Measurements from ENCODE around the gene ADGRB3. TPM values are rescaled to one million over a fixed set of nuclear protein-coding genes. Genes with fewer than 3 reads are reported as not detected.
"Not testable (repeated sequence)": the region's sequence is repeated elsewhere in the genome, so short reads cannot be mapped to it uniquely, and the experiment has no call there.

The ADGRB3 gene
- total and polyA plus RNA-seq, 5 donors = 0.88 to 2.6 (median 1.5) TPM

DNA sequence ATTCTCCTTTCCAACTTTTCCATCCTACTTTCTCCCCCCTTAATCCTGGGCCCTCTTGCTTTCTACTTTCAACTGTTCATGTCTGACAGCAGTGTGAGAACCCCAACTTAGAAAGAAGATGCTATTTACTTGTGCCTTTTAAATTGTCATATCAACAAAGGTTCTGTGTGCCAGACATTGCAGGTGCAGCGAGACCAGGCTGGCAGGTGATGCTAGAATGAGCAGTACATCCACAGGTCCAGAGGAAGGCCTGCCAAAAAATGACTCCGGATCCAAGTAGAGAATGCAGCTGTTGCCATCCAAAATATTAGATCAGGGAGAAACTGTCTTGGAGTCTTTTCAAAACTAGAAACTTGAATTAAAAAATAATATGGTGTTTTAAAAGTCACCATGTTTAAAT lies 651.2 kb downstream of the ADGRB3 start:
- no peaks in the 10 kb centered on the region for H3K9me3 ChIP-seq (ENCODE audit: control insufficient read depth, low read length)
- H3K27me3 ChIP-seq (ENCODE audit: control insufficient read depth, insufficient read depth) = no peaks in the 10 kb centered on the region
- DNase-seq (peak in 1 of 3 donors; percentile 28), ATAC-seq (no peak)
- no peak overlapping the region for H3K4me3 ChIP-seq (ENCODE audit: low read length)
- 61% methylated on average over 2 of the region's 2 CpGs for WGBS
- H3K27ac ChIP-seq (ENCODE audit: low read length) = no peak overlapping the region
- intact Hi-C loops (cut with DNase I) = no loop called here
- no peaks in the 10 kb centered on the region for H3K4me1 ChIP-seq (ENCODE audit: control insufficient read depth, insufficient read depth, low read length)

GRCh38 chr6:69288198-69288597 lies 653.1 kb downstream of the ADGRB3 start:
- H3K27me3 ChIP-seq (ENCODE audit: control insufficient read depth, insufficient read depth); H3K4me1 ChIP-seq (ENCODE audit: control insufficient read depth, insufficient read depth, low read length); H3K4me3 ChIP-seq (ENCODE audit: low read length); H3K9me3 ChIP-seq (ENCODE audit: control insufficient read depth, low read length); ATAC-seq; H3K27ac ChIP-seq (ENCODE audit: low read length); DNase-seq; intact Hi-C loops (cut with DNase I): not testable (repeated sequence)
- WGBS = 90% methylated on average over 5 of the region's 5 CpGs

DNA sequence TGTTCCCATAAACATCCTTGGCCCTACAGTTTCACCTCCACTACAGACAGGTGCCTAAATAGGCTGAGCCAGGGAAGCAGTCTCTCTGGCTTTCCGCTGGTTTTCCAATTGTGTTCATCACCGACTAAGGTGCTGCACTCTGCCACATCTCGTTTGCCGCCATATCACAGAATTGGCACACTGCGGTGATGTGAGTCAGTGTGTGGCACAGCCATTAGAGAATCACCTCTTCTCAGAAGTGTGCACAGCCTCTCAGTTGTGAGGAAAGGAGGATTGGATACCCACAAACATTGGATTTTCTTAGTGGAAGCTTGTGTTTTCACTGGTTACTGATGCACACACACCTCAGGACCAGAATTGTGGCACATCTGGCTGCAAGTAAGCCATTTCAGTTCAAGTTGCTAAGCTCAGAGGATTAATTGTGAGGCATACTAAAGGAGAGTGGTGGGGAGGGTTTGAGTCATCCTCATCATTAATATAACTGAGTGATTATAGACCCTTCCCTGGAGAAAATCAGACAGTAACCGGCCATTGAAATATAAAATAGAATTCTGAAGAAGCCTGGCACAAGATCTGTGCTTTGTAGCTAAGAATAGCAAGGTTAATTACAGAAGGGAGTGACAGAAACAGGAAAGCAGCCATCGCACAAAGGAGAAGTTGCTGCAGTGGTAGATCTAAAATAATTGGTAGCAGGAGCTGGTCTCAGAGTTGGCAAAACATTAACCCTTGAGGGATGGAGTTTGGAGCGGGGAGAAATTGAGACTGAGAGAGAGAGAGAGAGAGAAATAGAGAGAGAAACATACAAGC lies 654.8 kb downstream of the ADGRB3 start:
- H3K27ac ChIP-seq (ENCODE audit: low read length) = peak overlapping the region; percentile 19
- WGBS = 66% methylated on average over 8 of the region's 8 CpGs

GRCh38 chr6:69293471-69293870 lies 658.4 kb downstream of the ADGRB3 start:
- 69% methylated on average over 4 of the region's 4 CpGs for WGBS
- intact Hi-C loops (cut with DNase I) = no loop called here

More for the DNA sequence above, 654.8 kb downstream of the ADGRB3 start:
- ATAC-seq (no peak), DNase-seq (no peak)
- intact Hi-C loops (cut with DNase I) = no loop called here
- H3K4me3 ChIP-seq (ENCODE audit: low read length) = no peak overlapping the region
- H3K9me3 ChIP-seq (ENCODE audit: control insufficient read depth, low read length) = no peaks in the 10 kb centered on the region
- no peaks in the 10 kb centered on the region for H3K27me3 ChIP-seq (ENCODE audit: control insufficient read depth, insufficient read depth)
- peaks cover 2% of the 10 kb centered on the region for H3K4me1 ChIP-seq (ENCODE audit: control insufficient read depth, insufficient read depth, low read length)

DNA sequence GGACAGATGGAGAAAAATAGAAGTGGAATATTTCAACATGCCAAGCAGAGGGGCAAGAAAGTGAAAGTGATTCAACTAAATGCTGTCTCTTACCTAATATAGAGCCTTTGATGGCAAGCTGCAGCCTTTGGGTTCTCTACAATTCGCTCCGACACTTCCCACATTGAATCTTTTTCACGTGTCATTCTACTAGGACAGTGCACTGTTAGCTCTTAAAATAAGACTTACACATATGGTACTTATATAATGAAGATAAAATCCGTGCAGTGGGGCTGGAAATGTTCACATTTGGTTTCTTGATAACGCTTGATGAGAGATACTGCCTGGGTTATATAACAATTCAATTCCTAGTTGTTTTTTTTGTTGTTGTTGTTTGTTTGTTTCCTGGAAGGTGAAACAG lies 659.3 kb downstream of the ADGRB3 start:
- no peak for ATAC-seq
- H3K27me3 ChIP-seq (ENCODE audit: control insufficient read depth, insufficient read depth) = no peaks in the 10 kb centered on the region
- no peaks in the 10 kb centered on the region for H3K9me3 ChIP-seq (ENCODE audit: control insufficient read depth, low read length)
- DNase-seq = no peak
- intact Hi-C loops (cut with DNase I) = no loop called here
- no peak overlapping the region for H3K27ac ChIP-seq (ENCODE audit: low read length)
- 54% methylated on average over 5 of the region's 5 CpGs for WGBS
- H3K4me1 ChIP-seq (ENCODE audit: control insufficient read depth, insufficient read depth, low read length) = peaks cover 2% of the 10 kb centered on the region
- H3K4me3 ChIP-seq (ENCODE audit: low read length) = no peak overlapping the region

More at GRCh38 chr6:69293471-69293870, 658.4 kb downstream of the ADGRB3 start:
- H3K9me3 ChIP-seq (ENCODE audit: control insufficient read depth, low read length) = no peaks in the 10 kb centered on the region
- DNase-seq (no peak), ATAC-seq (no peak)
- no peak overlapping the region for H3K27ac ChIP-seq (ENCODE audit: low read length)
- no peak overlapping the region for H3K4me3 ChIP-seq (ENCODE audit: low read length)
- no peaks in the 10 kb centered on the region for H3K27me3 ChIP-seq (ENCODE audit: control insufficient read depth, insufficient read depth)
- peaks cover 2% of the 10 kb centered on the region for H3K4me1 ChIP-seq (ENCODE audit: control insufficient read depth, insufficient read depth, low read length)

GRCh38 chr6:69294862-69295261 lies 659.8 kb downstream of the ADGRB3 start:
- 63% methylated on average over 4 of the region's 4 CpGs for WGBS
- Histone ChIP-seq H3K9me3 (ENCODE audit: control insufficient read depth, low read length) (no peaks in the 10 kb centered on the region), H3K27ac (ENCODE audit: low read length) (no peak overlapping the region), H3K4me3 (ENCODE audit: low read length) (no peak overlapping the region), H3K27me3 (ENCODE audit: control insufficient read depth, insufficient read depth) (no peaks in the 10 kb centered on the region), H3K4me1 (ENCODE audit: control insufficient read depth, insufficient read depth, low read length) (peaks cover 2% of the 10 kb centered on the region)
- no peak for DNase-seq
- no peak for ATAC-seq
- intact Hi-C loops (cut with DNase I) = no loop called here

- no peak overlapping the region for H3K4me3 ChIP-seq (ENCODE audit: low read length)
- 61% methylated on average over 2 of the region's 2 CpGs for WGBS
- no peaks in the 10 kb centered on the region for H3K4me1 ChIP-seq (ENCODE audit: control insufficient read depth, insufficient read depth, low read length)
- H3K27me3 ChIP-seq (ENCODE audit: control insufficient read depth, insufficient read depth) = no peaks in the 10 kb centered on the region
- intact Hi-C loops (cut with DNase I) = no loop called here
- H3K27ac ChIP-seq (ENCODE audit: low read length) = no peak overlapping the region
- ATAC-seq (no peak), DNase-seq (no peak)
- no peaks in the 10 kb centered on the region for H3K9me3 ChIP-seq (ENCODE audit: control insufficient read depth, low read length)
Observed at GRCh38 chr6:69303382-69303781, 668.3 kb downstream of the ADGRB3 start.

- 53% methylated on average over 2 of the region's 2 CpGs for WGBS
- DNase-seq (no peak), ATAC-seq (no peak)
- intact Hi-C loops (cut with DNase I) = no loop called here
- no peaks in the 10 kb centered on the region for H3K4me1 ChIP-seq (ENCODE audit: control insufficient read depth, insufficient read depth, low read length)
- H3K9me3 ChIP-seq (ENCODE audit: control insufficient read depth, low read length) = no peaks in the 10 kb centered on the region
- no peak overlapping the region for H3K4me3 ChIP-seq (ENCODE audit: low read length)
- no peaks in the 10 kb centered on the region for H3K27me3 ChIP-seq (ENCODE audit: control insufficient read depth, insufficient read depth)
- H3K27ac ChIP-seq (ENCODE audit: low read length) = no peak overlapping the region
Observed at GRCh38 chr6:69305456-69305855, 670.4 kb downstream of the ADGRB3 start.

- intact Hi-C loops (cut with DNase I) = no loop called here
- 87% methylated on average over 2 of the region's 2 CpGs for WGBS
Observed at GRCh38 chr6:69308584-69308983, 673.5 kb downstream of the ADGRB3 start.

GRCh38 chr6:69311888-69312287 lies 676.8 kb downstream of the ADGRB3 start:
- intact Hi-C loops (cut with DNase I) = no loop called here
- no peak for ATAC-seq
- 80% methylated on average over 1 of the region's 1 CpG for WGBS
- Histone ChIP-seq H3K9me3 (ENCODE audit: control insufficient read depth, low read length) (no peaks in the 10 kb centered on the region), H3K4me3 (ENCODE audit: low read length) (no peak overlapping the region), H3K4me1 (ENCODE audit: control insufficient read depth, insufficient read depth, low read length) (no peaks in the 10 kb centered on the region), H3K27me3 (ENCODE audit: control insufficient read depth, insufficient read depth) (no peaks in the 10 kb centered on the region), H3K27ac (ENCODE audit: low read length) (no peak overlapping the region)
- no peak for DNase-seq

More at GRCh38 chr6:69308584-69308983, 673.5 kb downstream of the ADGRB3 start:
- no peak for ATAC-seq
- Histone ChIP-seq H3K4me1 (ENCODE audit: control insufficient read depth, insufficient read depth, low read length) (no peaks in the 10 kb centered on the region), H3K4me3 (ENCODE audit: low read length) (no peak overlapping the region), H3K9me3 (ENCODE audit: control insufficient read depth, low read length) (no peaks in the 10 kb centered on the region), H3K27me3 (ENCODE audit: control insufficient read depth, insufficient read depth) (no peaks in the 10 kb centered on the region), H3K27ac (ENCODE audit: low read length) (no peak overlapping the region)
- no peak for DNase-seq

DNA sequence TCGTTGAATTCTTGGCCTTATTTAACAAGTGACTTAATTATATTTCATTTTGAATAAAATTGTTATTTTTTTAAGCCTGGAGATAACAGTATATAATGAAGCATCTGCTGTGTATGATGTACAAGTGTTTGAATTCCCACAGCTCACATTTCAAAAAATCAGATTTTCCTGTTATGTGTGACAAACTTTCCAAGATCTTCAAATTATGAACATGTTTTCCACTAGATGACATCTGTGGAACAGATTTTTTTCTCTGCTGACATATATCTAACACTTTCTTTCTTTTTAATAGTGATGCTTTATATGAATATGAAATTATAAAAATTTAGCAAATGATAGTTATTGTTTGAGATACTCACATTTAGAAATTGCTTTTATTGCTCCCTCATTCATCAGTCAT lies 678.9 kb downstream of the ADGRB3 start:
- ATAC-seq = no peak
- H3K4me1 ChIP-seq (ENCODE audit: control insufficient read depth, insufficient read depth, low read length) = no peaks in the 10 kb centered on the region

More for the DNA sequence above, 678.9 kb downstream of the ADGRB3 start:
- H3K9me3 ChIP-seq (ENCODE audit: control insufficient read depth, low read length) = no peaks in the 10 kb centered on the region
- no peak overlapping the region for H3K27ac ChIP-seq (ENCODE audit: low read length)
- no peak for DNase-seq
- H3K27me3 ChIP-seq (ENCODE audit: control insufficient read depth, insufficient read depth) = no peaks in the 10 kb centered on the region
- WGBS = 61% methylated on average over 1 of the region's 1 CpG
- intact Hi-C loops (cut with DNase I) = no loop called here
- H3K4me3 ChIP-seq (ENCODE audit: low read length) = no peak overlapping the region
